Calu3 (cell line): ENCODE data around the gene SAMD1. TPM values are rescaled to one million over a fixed set of nuclear protein-coding genes. Genes with fewer than 3 reads are reported as not detected.

Experiments used
- BruUV-seq: library from RNA; stranded (reverse); fragments of 400-500 nt; replicated peaks from 2 replicates; lab custom pipeline; 2021; lab: Mats Ljungman, UMichigan
- CTCF ChIA-PET: fragments of 300-600 bp; sonication (Branson Sonifier 250); formaldehyde crosslinking; loops from one replicate; lab custom pipeline; 2022; ENCODE audit warnings: antibody characterized with exemption; lab: Charles Lee
- DNase-seq: peaks from one replicate; pipeline ENCODE4 v3.0.0; 2022
- H3K27ac Mint-ChIP-seq: one replicate; pipeline ENCODE4 v1.8.0; 2022; ENCODE audit warnings: mixed read lengths; ENCODE audit not compliant: unreplicated experiment
- H3K27me3 Mint-ChIP-seq: one replicate; pipeline ENCODE4 v1.8.0; 2022; ENCODE audit warnings: mixed read lengths; ENCODE audit not compliant: unreplicated experiment
- H3K36me3 Mint-ChIP-seq: one replicate; pipeline ENCODE4 v1.8.0; 2022; ENCODE audit warnings: mild to moderate bottlenecking, moderate library complexity, mixed read lengths; ENCODE audit not compliant: insufficient read depth, unreplicated experiment
- H3K4me1 Mint-ChIP-seq: one replicate; pipeline ENCODE4 v1.8.0; 2022; ENCODE audit warnings: mild to moderate bottlenecking, low read depth, mixed read lengths; ENCODE audit not compliant: unreplicated experiment
- H3K4me3 Mint-ChIP-seq: one replicate; pipeline ENCODE4 v1.8.0; 2022; ENCODE audit warnings: mild to moderate bottlenecking, low read depth, moderate library complexity, mixed read lengths; ENCODE audit not compliant: unreplicated experiment
- H3K9me3 Mint-ChIP-seq: one replicate; pipeline ENCODE4 v1.8.0; 2022; ENCODE audit warnings: low read depth, mixed read lengths; ENCODE audit not compliant: unreplicated experiment
- intact Hi-C: fragments of 100-400 bp; cut with micrococcal nuclease; formaldehyde crosslinking; loops from one replicate; pipeline ENCODE4 v1.10.0; 2022; ENCODE audit not compliant: unreplicated experiment
- total RNA-seq: library from RNA; stranded (reverse); gene quantifications from 2 replicates; pipeline ENCODE4 v1.2.3, GENCODE V29; 2022
- TF ChIP-seq, protein P1 (sequence below): fragments of 200-600 bp; IDR thresholded peaks from one replicate; pipeline ENCODE4 v1.8.0; 2022; ENCODE audit warnings: antibody characterized with exemption; ENCODE audit not compliant: unreplicated experiment

SAMD1 gene
- total RNA-seq, 1 experiment from 2014 or later: 41.1 TPM

DNA sequence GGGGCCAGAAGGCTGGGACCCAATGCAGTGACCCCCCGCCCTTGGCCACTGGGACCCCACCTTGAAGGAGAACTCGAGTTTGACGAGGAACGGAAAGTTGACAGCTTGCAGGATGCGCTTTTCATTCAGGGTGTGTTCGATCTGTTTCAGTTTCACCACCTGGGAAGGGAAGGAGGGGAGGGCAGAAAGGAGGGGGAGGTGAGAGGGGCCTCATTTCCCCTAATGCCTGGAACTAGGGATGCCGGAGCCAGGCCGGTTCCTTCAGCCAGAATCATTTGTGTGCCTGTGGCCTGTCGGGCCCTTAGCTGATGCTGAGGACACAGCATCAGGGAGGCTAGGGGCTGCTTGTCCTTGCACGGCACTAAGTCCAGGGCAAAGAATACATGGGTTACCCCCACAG lies 12.2 kb upstream of the SAMD1 start:
- Mint-ChIP-seq H3K4me3 (no peak overlapping the region), H3K9me3 (no peaks in the 10 kb centered on the region), H3K36me3 (peaks cover 5% of the 10 kb centered on the region), H3K27me3 (no peaks in the 10 kb centered on the region), H3K4me1 (no peaks in the 10 kb centered on the region), H3K27ac (no peak overlapping the region)
- TF ChIP-seq, protein P1, sequence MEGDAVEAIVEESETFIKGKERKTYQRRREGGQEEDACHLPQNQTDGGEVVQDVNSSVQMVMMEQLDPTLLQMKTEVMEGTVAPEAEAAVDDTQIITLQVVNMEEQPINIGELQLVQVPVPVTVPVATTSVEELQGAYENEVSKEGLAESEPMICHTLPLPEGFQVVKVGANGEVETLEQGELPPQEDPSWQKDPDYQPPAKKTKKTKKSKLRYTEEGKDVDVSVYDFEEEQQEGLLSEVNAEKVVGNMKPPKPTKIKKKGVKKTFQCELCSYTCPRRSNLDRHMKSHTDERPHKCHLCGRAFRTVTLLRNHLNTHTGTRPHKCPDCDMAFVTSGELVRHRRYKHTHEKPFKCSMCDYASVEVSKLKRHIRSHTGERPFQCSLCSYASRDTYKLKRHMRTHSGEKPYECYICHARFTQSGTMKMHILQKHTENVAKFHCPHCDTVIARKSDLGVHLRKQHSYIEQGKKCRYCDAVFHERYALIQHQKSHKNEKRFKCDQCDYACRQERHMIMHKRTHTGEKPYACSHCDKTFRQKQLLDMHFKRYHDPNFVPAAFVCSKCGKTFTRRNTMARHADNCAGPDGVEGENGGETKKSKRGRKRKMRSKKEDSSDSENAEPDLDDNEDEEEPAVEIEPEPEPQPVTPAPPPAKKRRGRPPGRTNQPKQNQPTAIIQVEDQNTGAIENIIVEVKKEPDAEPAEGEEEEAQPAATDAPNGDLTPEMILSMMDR: no peak
- BruUV-seq: no TSS peak
- intact Hi-C loops: no loop called here
- CTCF ChIA-PET: no interaction called here
- no peak for DNase-seq

GRCh38 chr19:14102102-14102696 lies 11.6 kb upstream of the SAMD1 start:
- Mint-ChIP-seq H3K27ac (no peak overlapping the region), H3K27me3 (no peaks in the 10 kb centered on the region), H3K36me3 (peaks cover 5% of the 10 kb centered on the region), H3K4me3 (no peak overlapping the region), H3K4me1 (no peaks in the 10 kb centered on the region), H3K9me3 (no peaks in the 10 kb centered on the region)
- no peak for DNase-seq
- CTCF ChIA-PET: no interaction called here
- no TSS peak for BruUV-seq
- intact Hi-C loops: no loop called here
- TF ChIP-seq, protein P1: no peak

DNA sequence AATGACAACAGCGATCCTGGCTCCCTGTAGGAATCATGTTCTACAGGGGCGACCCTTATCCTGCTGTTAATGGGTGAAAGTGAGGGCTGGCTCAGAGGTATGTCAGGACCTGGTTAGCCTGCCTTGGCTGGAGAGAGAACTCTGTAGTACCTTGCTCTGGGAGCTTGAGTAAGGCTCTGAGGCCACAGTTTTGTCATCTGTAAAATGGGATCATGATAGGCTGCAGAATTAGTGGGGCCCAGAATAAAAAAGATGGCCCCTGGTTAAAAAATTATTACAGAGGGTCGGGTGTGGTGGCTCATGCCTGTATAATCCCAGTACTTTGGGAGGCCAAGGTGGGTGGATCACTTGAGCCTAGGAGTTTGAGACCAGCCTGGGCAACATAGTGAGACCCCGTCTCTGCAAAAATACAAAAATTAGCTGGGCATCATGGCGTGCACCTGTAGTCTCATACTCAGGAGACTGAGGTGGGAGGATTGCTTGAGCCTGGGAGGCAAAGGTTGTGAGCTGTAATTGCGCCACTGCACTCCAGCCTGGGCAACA lies 10.5 kb upstream of the SAMD1 start:
- CTCF ChIA-PET: no interaction called here

DNA sequence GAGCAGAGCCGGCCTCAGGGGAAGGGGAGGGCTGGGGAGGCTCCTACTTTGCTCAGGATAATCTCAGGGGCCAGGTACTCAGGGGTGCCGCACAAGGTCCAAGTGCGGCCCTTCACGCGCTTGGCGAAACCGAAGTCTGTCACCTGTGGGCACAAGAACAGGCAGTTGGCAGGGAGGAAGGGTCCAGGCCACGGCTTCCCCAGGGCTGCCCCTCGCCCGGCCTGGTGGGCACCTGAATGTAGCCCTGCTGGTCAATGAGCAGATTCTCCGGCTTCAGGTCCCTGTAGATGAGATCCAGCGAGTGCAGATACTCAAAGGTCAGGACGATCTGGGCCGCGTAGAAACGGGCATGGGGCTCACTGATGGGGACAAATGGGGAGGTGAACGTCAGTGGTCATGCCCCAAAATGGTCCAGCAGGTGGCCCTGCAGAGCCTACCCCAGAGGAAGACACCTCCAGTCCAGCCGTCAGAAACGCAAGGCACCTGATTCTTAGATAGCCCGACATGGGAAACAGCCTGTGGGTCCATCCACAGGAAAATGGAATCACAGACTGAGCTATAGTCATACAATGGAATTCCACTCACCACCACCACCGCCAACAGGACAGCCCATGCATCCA lies 7.1 kb upstream of the SAMD1 start:
- CTCF ChIA-PET: no interaction called here
- Mint-ChIP-seq H3K27me3 (no peaks in the 10 kb centered on the region), H3K27ac (no peak overlapping the region), H3K9me3 (no peaks in the 10 kb centered on the region), H3K4me1 (no peaks in the 10 kb centered on the region), H3K4me3 (no peak overlapping the region), H3K36me3 (peaks cover 10% of the 10 kb centered on the region)
- no peak for DNase-seq
- intact Hi-C loops: no loop called here
- no TSS peak for BruUV-seq
- TF ChIP-seq, protein P1: no peak

More for the DNA sequence above, 10.5 kb upstream of the SAMD1 start:
- DNase-seq: no peak
- TF ChIP-seq, protein P1: no peak
- no peaks in the 10 kb centered on the region for H3K27me3 Mint-ChIP-seq
- intact Hi-C loops: no loop called here
- H3K36me3 Mint-ChIP-seq: peaks cover 10% of the 10 kb centered on the region
- no TSS peak for BruUV-seq
- no peaks in the 10 kb centered on the region for H3K9me3 Mint-ChIP-seq
- H3K4me1 Mint-ChIP-seq: no peaks in the 10 kb centered on the region
- no peak overlapping the region for H3K4me3 Mint-ChIP-seq
- no peak overlapping the region for H3K27ac Mint-ChIP-seq
